K562 (cell line): ENCODE results near the gene CXCL16. TPM values are rescaled to one million over a fixed set of nuclear protein-coding genes. Genes with fewer than 3 reads are reported as not detected.

Experiments used
- CREB1 ChIP-seq, 2 experiments: sonication (generic) in 1 of 2; formaldehyde crosslinking in 1 of 2; IDR thresholded peaks; 2 replicates each; pipeline versions ENCODE4 v1.6.1 to v1.8.0; 2012 to 2022; ENCODE audit warnings: inconsistent platforms in 1 of 2, mild to moderate bottlenecking in 1 of 2, missing genetic modification reagents in 1 of 2, moderate library complexity in 1 of 2
- DPF2 ChIP-seq: fragments of 450-650 bp; IDR thresholded peaks from 2 replicates; pipeline ENCODE4 v1.6.1; 2016
- ERF ChIP-seq: fragments of 450-650 bp; formaldehyde crosslinking; IDR thresholded peaks from 2 replicates; pipeline ENCODE4 v1.4.0; 2020; ENCODE audit warnings: mild to moderate bottlenecking, mixed read lengths
- ETV6 ChIP-seq, 3 experiments: fragments of 150-350 bp in 1 of 3; sonication (generic) in 1 of 3; formaldehyde crosslinking in 1 of 3; IDR thresholded peaks; 2 replicates each; pipeline versions ENCODE4 v1.6.1 to v1.8.0; 2014 to 2022; ENCODE audit warnings: borderline replicate concordance in 2 of 3, low read depth in 2 of 3, antibody characterized with exemption in 1 of 3, low read length in 1 of 3, mild to moderate bottlenecking in 1 of 3, missing genetic modification reagents in 1 of 3
- HDAC3 ChIP-seq: fragments of 450-650 bp; IDR thresholded peaks from 2 replicates; pipeline ENCODE4 v1.6.1; 2018; ENCODE audit warnings: borderline replicate concordance, mild to moderate bottlenecking, moderate library complexity; ENCODE audit not compliant: partially characterized antibody
- MTA3 ChIP-seq: fragments of 450-650 bp; formaldehyde crosslinking; IDR thresholded peaks from 2 replicates; pipeline ENCODE4 v1.6.1; 2017; ENCODE audit warnings: mild to moderate bottlenecking, borderline replicate concordance
- TEAD1 ChIP-seq, 2 experiments: fragments of 450-650 bp in 1 of 2; sonication (generic) in 1 of 2; formaldehyde crosslinking; IDR thresholded peaks; 2 replicates each; pipeline versions ENCODE4 v1.4.0 to v1.8.0; 2020 to 2022; ENCODE audit warnings: mild to moderate bottlenecking in 2 of 2, missing genetic modification reagents in 1 of 2
- TEAD4 ChIP-seq, 2 experiments: sonication (generic) in 1 of 2; formaldehyde crosslinking in 1 of 2; IDR thresholded peaks; 2 replicates each; pipeline versions ENCODE4 v1.6.1 to v1.8.0; 2012 to 2022; ENCODE audit warnings: borderline replicate concordance in 1 of 2, inconsistent platforms in 1 of 2, low read length in 1 of 2, mild to moderate bottlenecking in 1 of 2, missing genetic modification reagents in 1 of 2
- ZNF232 ChIP-seq: sonication (generic); formaldehyde crosslinking; IDR thresholded peaks from 2 replicates; pipeline ENCODE4 v1.8.0; 2022; ENCODE audit warnings: mild to moderate bottlenecking, missing genetic modification reagents
- ZNF76 ChIP-seq: fragments of 250-450 bp; sonication (Bioruptor Pico); IDR thresholded peaks from 2 replicates; pipeline ENCODE4 v1.4.0; 2020; ENCODE audit warnings: mild to moderate bottlenecking, moderate library complexity, borderline replicate concordance
- polyA plus RNA-seq, 8 experiments: library from polyadenylated mRNA; depleted of rRNA in 4 of 8; stranded (reverse) in 5 of 8; unstranded in 3 of 8; fragments of >200 nt; fragmentation: Nextera tagmentation in 2 of 8; fragmentation: Illumina TruSeq in 1 of 8; extraction: Ambion mirVana in 2 of 8; extraction: Trizol in 1 of 8; gene quantifications; 2 replicates each; pipeline versions ENCODE4 v1.2.1 to v1.2.3, GENCODE V29; 2011 to 2014; ENCODE audit warnings: inconsistent platforms in 1 of 8, missing spikeins in 1 of 8
- total RNA-seq, 7 experiments: library from RNA; depleted of rRNA in 6 of 7; stranded (reverse); fragments of >200 nt in 6 of 7; fragmentation: Illumina TruSeq in 2 of 7; extraction: Trizol in 2 of 7; gene quantifications; 2 replicates each; pipeline versions ENCODE4 v1.2.1 to v1.2.3, GENCODE V29; 2011 to 2021; ENCODE audit warnings: low replicate concordance in 1 of 7
- TF ChIP-seq, protein P1 (sequence below), 3 experiments: fragments of 200-800 bp in 1 of 3; sonication (Bioruptor generic) in 1 of 3; sonication (generic) in 1 of 3; formaldehyde crosslinking in 1 of 3; IDR thresholded peaks; 2 replicates each; pipeline versions ENCODE4 v1.6.1 to v1.8.0; 2016 to 2022; ENCODE audit warnings: mild to moderate bottlenecking in 2 of 3, missing compliant biosample characterization in 2 of 3, missing genetic modification characterization in 2 of 3, missing genetic modification reagents in 1 of 3
- TF ChIP-seq, protein P2 (sequence below): fragments of 450-650 bp; IDR thresholded peaks from 2 replicates; pipeline ENCODE4 v1.7.0; 2016; ENCODE audit warnings: borderline replicate concordance
- TF ChIP-seq, protein P3 (sequence below): fragments of 200-800 bp; sonication (Bioruptor generic); IDR thresholded peaks from 2 replicates; pipeline ENCODE4 v1.6.1; 2017; ENCODE audit warnings: missing genetic modification characterization, missing compliant biosample characterization
- TF ChIP-seq, protein P4 (sequence below): fragments of 250-450 bp; sonication (Bioruptor Pico); IDR thresholded peaks from 2 replicates; pipeline ENCODE4 v1.8.0; 2022; ENCODE audit warnings: moderate library complexity, mild to moderate bottlenecking, inconsistent platforms
- TF ChIP-seq, protein P5 (sequence below): sonication (generic); formaldehyde crosslinking; IDR thresholded peaks from 2 replicates; pipeline ENCODE4 v1.8.0; 2022; ENCODE audit warnings: mild to moderate bottlenecking, missing genetic modification reagents
- TF ChIP-seq, protein P6 (sequence below): fragments of 450-650 bp; formaldehyde crosslinking; IDR thresholded peaks from 2 replicates; pipeline ENCODE4 v1.4.0; 2020; ENCODE audit warnings: mild to moderate bottlenecking, moderate library complexity

The CXCL16 gene
- total and polyA plus RNA-seq, 9 of the 15 experiments (the other 6 are each of a cell fraction or from before 2014, with no cell fraction given) = 0.05 to 0.68 (median 0.22) TPM; not detected in 2

DNA sequence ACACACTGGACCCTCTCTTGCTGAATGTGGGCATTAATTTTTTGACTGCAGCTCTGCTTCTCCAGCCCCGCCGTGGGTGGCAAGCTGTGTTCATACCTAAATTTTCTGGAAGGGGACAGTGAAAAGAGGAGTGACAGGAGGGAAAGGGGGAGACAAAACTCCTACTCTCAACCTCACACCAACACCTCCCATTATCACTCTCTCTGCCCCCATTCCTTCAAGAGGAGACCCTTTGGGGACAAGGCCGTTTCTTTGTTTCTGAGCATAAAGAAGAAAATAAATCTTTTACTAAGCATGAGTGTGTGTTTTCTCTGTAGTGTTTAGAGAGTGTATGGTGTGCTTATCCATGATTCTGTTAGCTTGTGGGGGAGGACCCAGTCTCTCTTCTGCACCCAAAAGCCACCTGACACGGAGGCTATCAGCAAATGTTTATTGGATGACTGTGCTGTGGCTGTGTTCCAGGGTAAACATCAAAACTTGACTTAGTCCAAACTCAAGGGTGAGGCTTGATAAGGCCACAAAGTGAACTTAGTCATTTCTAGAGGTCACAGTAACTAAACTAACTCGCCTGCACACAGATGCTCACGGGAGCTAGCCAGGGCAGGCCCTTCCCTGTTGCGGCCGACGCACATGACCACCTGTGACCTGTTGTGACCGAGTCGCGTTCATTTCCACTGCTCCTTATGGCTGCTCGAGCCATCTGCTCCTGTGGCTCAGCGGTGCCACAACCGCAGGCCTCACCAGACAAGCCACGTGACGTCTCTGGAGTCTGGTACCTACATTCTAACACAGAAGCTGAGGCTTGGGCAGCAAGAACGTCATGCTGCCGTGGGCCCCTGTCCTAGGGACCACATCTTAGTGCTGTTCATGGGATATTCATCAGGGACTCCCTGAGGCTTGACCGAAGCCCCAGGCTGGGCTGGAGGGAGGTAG, 18.3 kb downstream of the CXCL16 start (continued):
- TF ChIP-seq, protein P1, sequence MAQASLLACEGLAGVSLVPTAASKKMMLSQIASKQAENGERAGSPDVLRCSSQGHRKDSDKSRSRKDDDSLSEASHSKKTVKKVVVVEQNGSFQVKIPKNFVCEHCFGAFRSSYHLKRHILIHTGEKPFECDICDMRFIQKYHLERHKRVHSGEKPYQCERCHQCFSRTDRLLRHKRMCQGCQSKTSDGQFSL (CRISPR knock-in tag; IDR thresholded peaks at IDR 0.05) = no peak
- TF ChIP-seq, protein P1 (tag; IDR thresholded peaks at IDR 0.05) = no peak
- TF ChIP-seq ZNF76 (no peak), TEAD1 (CRISPR knock-in tag; IDR thresholded peaks at IDR 0.05) (peak in 1 of 2 experiments; percentile 66; a peak in 1 of 4 replicates), CREB1 (IDR thresholded peaks at IDR 0.05) (peak; percentile 29; the same call in 1 of the 2 replicates), CREB1 (CRISPR knock-in tag; IDR thresholded peaks at IDR 0.05) (peak; percentile 49; the same call in 1 of the 2 replicates), ERF (no peak), TEAD4 (IDR thresholded peaks at IDR 0.05; ENCODE audit: low read length) (peak; percentile 84), TEAD4 (CRISPR knock-in tag; IDR thresholded peaks at IDR 0.05; ENCODE audit: borderline replicate concordance) (no peak), DPF2 (peak; percentile 79), ETV6 (IDR thresholded peaks at IDR 0.05; ENCODE audit: borderline replicate concordance in 1 of 2, low read depth in 2 of 2, low read length in 1 of 2) (no peak), ETV6 (CRISPR knock-in tag; IDR thresholded peaks at IDR 0.05; ENCODE audit: borderline replicate concordance) (no peak), MTA3 (0 out of 2 replicates have a peak, but pooled peaks have one; percentile 42), HDAC3 (peak; percentile 81), ZNF232 (no peak)
- TF ChIP-seq, protein P2, sequence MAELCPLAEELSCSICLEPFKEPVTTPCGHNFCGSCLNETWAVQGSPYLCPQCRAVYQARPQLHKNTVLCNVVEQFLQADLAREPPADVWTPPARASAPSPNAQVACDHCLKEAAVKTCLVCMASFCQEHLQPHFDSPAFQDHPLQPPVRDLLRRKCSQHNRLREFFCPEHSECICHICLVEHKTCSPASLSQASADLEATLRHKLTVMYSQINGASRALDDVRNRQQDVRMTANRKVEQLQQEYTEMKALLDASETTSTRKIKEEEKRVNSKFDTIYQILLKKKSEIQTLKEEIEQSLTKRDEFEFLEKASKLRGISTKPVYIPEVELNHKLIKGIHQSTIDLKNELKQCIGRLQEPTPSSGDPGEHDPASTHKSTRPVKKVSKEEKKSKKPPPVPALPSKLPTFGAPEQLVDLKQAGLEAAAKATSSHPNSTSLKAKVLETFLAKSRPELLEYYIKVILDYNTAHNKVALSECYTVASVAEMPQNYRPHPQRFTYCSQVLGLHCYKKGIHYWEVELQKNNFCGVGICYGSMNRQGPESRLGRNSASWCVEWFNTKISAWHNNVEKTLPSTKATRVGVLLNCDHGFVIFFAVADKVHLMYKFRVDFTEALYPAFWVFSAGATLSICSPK = no peak
- TF ChIP-seq, protein P3, sequence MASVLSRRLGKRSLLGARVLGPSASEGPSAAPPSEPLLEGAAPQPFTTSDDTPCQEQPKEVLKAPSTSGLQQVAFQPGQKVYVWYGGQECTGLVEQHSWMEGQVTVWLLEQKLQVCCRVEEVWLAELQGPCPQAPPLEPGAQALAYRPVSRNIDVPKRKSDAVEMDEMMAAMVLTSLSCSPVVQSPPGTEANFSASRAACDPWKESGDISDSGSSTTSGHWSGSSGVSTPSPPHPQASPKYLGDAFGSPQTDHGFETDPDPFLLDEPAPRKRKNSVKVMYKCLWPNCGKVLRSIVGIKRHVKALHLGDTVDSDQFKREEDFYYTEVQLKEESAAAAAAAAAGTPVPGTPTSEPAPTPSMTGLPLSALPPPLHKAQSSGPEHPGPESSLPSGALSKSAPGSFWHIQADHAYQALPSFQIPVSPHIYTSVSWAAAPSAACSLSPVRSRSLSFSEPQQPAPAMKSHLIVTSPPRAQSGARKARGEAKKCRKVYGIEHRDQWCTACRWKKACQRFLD = peak; percentile 66
- TF ChIP-seq, protein P4, sequence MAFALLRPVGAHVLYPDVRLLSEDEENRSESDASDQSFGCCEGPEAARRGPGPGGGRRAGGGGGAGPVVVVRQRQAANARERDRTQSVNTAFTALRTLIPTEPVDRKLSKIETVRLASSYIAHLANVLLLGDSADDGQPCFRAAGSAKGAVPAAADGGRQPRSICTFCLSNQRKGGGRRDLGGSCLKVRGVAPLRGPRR (CRISPR knock-in tag) = no peak
- TF ChIP-seq, protein P5, sequence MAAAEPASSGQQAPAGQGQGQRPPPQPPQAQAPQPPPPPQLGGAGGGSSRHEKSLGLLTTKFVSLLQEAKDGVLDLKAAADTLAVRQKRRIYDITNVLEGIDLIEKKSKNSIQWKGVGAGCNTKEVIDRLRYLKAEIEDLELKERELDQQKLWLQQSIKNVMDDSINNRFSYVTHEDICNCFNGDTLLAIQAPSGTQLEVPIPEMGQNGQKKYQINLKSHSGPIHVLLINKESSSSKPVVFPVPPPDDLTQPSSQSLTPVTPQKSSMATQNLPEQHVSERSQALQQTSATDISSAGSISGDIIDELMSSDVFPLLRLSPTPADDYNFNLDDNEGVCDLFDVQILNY (CRISPR knock-in tag) = no peak
- TF ChIP-seq, protein P6, sequence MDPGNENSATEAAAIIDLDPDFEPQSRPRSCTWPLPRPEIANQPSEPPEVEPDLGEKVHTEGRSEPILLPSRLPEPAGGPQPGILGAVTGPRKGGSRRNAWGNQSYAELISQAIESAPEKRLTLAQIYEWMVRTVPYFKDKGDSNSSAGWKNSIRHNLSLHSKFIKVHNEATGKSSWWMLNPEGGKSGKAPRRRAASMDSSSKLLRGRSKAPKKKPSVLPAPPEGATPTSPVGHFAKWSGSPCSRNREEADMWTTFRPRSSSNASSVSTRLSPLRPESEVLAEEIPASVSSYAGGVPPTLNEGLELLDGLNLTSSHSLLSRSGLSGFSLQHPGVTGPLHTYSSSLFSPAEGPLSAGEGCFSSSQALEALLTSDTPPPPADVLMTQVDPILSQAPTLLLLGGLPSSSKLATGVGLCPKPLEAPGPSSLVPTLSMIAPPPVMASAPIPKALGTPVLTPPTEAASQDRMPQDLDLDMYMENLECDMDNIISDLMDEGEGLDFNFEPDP = no peak
